ENCODE measurements around the gene SWAP70. TPM values are rescaled to one million over a fixed set of nuclear protein-coding genes. Genes with fewer than 3 reads are reported as not detected.

SWAP70 gene
- total and polyA plus RNA-seq, 2 of the 13 experiments (the other 11 are each of a cell fraction or from before 2014, with no cell fraction given) = 4.6 to 8.7 TPM

- TF ChIP-seq ZNF333 (CRISPR knock-in tag; IDR thresholded peaks at IDR 0.05; ENCODE audit: borderline replicate concordance) (no peak; the same call in 1 of the 2 replicates), ZNF777 (CRISPR knock-in tag; IDR thresholded peaks at IDR 0.05) (no peak; the same call in 1 of the 2 replicates), NCOR1 (IDR thresholded peaks at IDR 0.05; ENCODE audit: borderline replicate concordance, low read length) (no peak), HOXD1 (CRISPR knock-in tag; IDR thresholded peaks at IDR 0.05) (no peak), SIX4 (CRISPR knock-in tag; IDR thresholded peaks at IDR 0.05) (no peak), SOX5 (CRISPR knock-in tag; IDR thresholded peaks at IDR 0.05; ENCODE audit: borderline replicate concordance) (0 out of 2 replicates have a peak, but pooled peaks have one; percentile 17), ZNF501 (CRISPR knock-in tag; IDR thresholded peaks at IDR 0.05) (peak; percentile 78), ZNF30 (CRISPR knock-in tag; IDR thresholded peaks at IDR 0.05) (no peak; the same call in 1 of the 2 replicates), ATM (IDR thresholded peaks at IDR 0.05; ENCODE audit: borderline replicate concordance) (no peak), SRSF4 (IDR thresholded peaks at IDR 0.05; ENCODE audit: low read depth, low read length, poor library complexity, severe bottlenecking) (no peak), CREBL2 (CRISPR knock-in tag; IDR thresholded peaks at IDR 0.05; ENCODE audit: borderline replicate concordance) (no peak), YY1 (IDR thresholded peaks at IDR 0.05; ENCODE audit: insufficient read depth, insufficient replicate concordance, low read depth, low read length) (no peak), ZNF44 (CRISPR knock-in tag; IDR thresholded peaks at IDR 0.05) (no peak; the same call in 1 of the 2 replicates), SKIL (CRISPR knock-in tag; IDR thresholded peaks at IDR 0.05; ENCODE audit: borderline replicate concordance) (peak; percentile 73; the same call in 1 of the 2 replicates), KDM4B (CRISPR knock-in tag; IDR thresholded peaks at IDR 0.05) (no peak), HMGA1 (CRISPR knock-in tag; conservative IDR thresholded peaks at IDR 0.05) (no peak), MED1 (CRISPR knock-in tag; IDR thresholded peaks at IDR 0.05) (no peak; the same call in 1 of the 2 replicates)
- TF ChIP-seq, protein P1, sequence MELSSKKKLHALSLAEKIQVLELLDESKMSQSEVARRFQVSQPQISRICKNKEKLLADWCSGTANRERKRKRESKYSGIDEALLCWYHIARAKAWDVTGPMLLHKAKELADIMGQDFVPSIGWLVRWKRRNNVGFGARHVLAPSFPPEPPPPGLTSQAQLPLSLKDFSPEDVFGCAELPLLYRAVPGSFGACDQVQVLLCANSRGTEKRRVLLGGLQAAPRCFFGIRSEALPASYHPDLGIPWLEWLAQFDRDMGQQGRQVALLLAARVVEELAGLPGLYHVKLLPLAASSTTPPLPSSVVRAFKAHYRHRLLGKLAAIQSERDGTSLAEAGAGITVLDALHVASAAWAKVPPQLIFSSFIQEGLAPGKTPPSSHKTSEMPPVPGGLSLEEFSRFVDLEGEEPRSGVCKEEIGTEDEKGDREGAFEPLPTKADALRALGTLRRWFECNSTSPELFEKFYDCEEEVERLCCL (CRISPR knock-in tag; IDR thresholded peaks at IDR 0.05; ENCODE audit: borderline replicate concordance) = no peak
- TF ChIP-seq, protein P2, sequence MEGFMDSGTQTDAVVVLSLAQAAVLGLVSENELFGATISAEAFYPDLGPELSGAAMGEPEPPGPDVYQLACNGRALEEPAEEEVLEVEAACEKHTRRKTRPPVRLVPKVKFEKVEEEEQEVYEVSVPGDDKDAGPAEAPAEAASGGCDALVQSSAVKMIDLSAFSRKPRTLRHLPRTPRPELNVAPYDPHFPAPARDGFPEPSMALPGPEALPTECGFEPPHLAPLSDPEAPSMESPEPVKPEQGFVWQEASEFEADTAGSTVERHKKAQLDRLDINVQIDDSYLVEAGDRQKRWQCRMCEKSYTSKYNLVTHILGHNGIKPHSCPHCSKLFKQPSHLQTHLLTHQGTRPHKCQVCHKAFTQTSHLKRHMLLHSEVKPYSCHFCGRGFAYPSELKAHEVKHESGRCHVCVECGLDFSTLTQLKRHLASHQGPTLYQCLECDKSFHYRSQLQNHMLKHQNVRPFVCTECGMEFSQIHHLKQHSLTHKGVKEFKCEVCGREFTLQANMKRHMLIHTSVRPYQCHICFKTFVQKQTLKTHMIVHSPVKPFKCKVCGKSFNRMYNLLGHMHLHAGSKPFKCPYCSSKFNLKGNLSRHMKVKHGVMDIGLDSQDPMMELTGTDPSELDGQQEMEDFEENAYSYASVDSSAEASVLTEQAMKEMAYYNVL (CRISPR knock-in tag; IDR thresholded peaks at IDR 0.05; ENCODE audit: borderline replicate concordance) = no peak
- TF ChIP-seq, protein P3, sequence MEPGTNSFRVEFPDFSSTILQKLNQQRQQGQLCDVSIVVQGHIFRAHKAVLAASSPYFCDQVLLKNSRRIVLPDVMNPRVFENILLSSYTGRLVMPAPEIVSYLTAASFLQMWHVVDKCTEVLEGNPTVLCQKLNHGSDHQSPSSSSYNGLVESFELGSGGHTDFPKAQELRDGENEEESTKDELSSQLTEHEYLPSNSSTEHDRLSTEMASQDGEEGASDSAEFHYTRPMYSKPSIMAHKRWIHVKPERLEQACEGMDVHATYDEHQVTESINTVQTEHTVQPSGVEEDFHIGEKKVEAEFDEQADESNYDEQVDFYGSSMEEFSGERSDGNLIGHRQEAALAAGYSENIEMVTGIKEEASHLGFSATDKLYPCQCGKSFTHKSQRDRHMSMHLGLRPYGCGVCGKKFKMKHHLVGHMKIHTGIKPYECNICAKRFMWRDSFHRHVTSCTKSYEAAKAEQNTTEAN (CRISPR knock-in tag; conservative IDR thresholded peaks at IDR 0.05) = no peak
These were observed 95.0 kb downstream of the SWAP70 start (continued) for GRCh38 chr11:9758637-9759518.
